Stomach (tissue), 9 donors: ENCODE data around the gene PRKG1. TPM values are rescaled to one million over a fixed set of nuclear protein-coding genes. Genes with fewer than 3 reads are reported as not detected.

Experiments used
- DNase-seq, 2 donors: peaks; one replicate each; pipeline versions ENCODE4 v3.0.0 to v3.0.0-alpha.2; 2013 to 2019
- H3K27ac ChIP-seq, 5 donors: fragments of 200-600 bp in 4 of 5; sonication (generic) in 4 of 5; one replicate each; pipeline ENCODE4 v1.5.1; 2013 to 2019; ENCODE audit warnings: mild to moderate bottlenecking in 1 of 5, moderate library complexity in 1 of 5
- H3K27me3 ChIP-seq, 3 donors: fragments of 200-600 bp; sonication (generic); one replicate each; pipeline ENCODE4 v1.5.1; 2017 to 2019; ENCODE audit warnings: mixed run types in 1 of 3
- H3K36me3 ChIP-seq, 4 donors: fragments of 200-600 bp; sonication (generic); 1 replicate in 3 of 4; 2 replicates in 1 of 4; pipeline ENCODE4 v1.5.1; 2016 to 2019
- H3K4me1 ChIP-seq, 4 donors: fragments of 200-600 bp; sonication (generic); one replicate each; pipeline ENCODE4 v1.5.1; 2016 to 2019
- H3K4me3 ChIP-seq, 4 donors: fragments of 200-600 bp; sonication (generic) in 3 of 4; one replicate each; pipeline ENCODE4 v1.5.1; 2016 to 2019; ENCODE audit warnings: mild to moderate bottlenecking in 1 of 4
- H3K9me3 ChIP-seq, 4 donors: fragments of 200-600 bp; sonication (generic); one replicate each; pipeline ENCODE4 v1.5.1; 2016 to 2019
- CTCF ChIP-seq, 7 experiments: fragments of 450-650 bp in 4 of 7; fragments of 200-600 bp in 3 of 7; sonication (generic) in 3 of 7; IDR thresholded peaks; one replicate each; pipeline ENCODE4 v1.5.1; 2016 to 2019; ENCODE audit warnings: antibody characterized with exemption in 7 of 7, control low read depth in 2 of 7, mild to moderate bottlenecking in 1 of 7
- EP300 ChIP-seq: sonication (generic); formaldehyde crosslinking; IDR thresholded peaks from one replicate; pipeline ENCODE4 v1.6.1; 2017; ENCODE audit warnings: antibody characterized with exemption
- POLR2A ChIP-seq, 4 donors: fragments of 450-650 bp; IDR thresholded peaks; one replicate each; pipeline ENCODE4 v1.6.1; 2016; ENCODE audit warnings: antibody characterized with exemption in 4 of 4, control low read depth in 2 of 4, mild to moderate bottlenecking in 1 of 4, moderate library complexity in 1 of 4
- POLR2AphosphoS5 ChIP-seq, 3 donors: sonication (generic); formaldehyde crosslinking; IDR thresholded peaks; one replicate each; pipeline ENCODE4 v1.6.1; 2016; ENCODE audit warnings: antibody characterized with exemption in 3 of 3
- WGBS, 5 donors: extraction: QIAGEN DNeasy Blood & Tissue Kit in 3 of 5; methylation state at CpG; one replicate each; pipeline versions ENCODE4 v1.1.5 to v1.1.7; 2013 to 2018; 5-methylcytosine and 5-hydroxymethylcytosine counted together
- intact Hi-C: fragments of 100-400 bp; cut with DNase I; formaldehyde crosslinking; loops from one replicate; pipeline ENCODE4 v1.15.1; 2023; ENCODE audit warnings: low total_unique reads
- polyA plus RNA-seq, 3 donors: library from polyadenylated mRNA; stranded (reverse); fragments of 200-250 nt; gene quantifications; one replicate each; pipeline ENCODE4 v1.2.3, GENCODE V29; 2013
- total RNA-seq, 5 donors: library from RNA; depleted of rRNA; stranded (reverse); fragments of >200 nt; gene quantifications; one replicate each; pipeline versions ENCODE4 v1.1.0 to v1.2.3, GENCODE V29; 2014 to 2016
- donor health status: healthy with polysubstance abuse.
- donor health status: Bipolar disorder and iron deficiency.
- donor health status: healthy.

The PRKG1 gene
- total and polyA plus RNA-seq, 8 donors, result 1.5 to 89.2 (median 14.3) TPM

- Histone ChIP-seq H3K36me3 (no peaks in the 10 kb centered on the region), H3K4me3 (no peak overlapping the region), H3K9me3 (no peaks in the 10 kb centered on the region), H3K27me3 (no peaks in the 10 kb centered on the region), H3K4me1 (peaks cover 0 to 4% (median 0%) of the 10 kb centered on the region in 4 donors), H3K27ac (no peak overlapping the region)
- whole genome bisulfite sequencing, 5 donors, result 62 to 89% (median 83%) methylated on average over 7 of the region's 7 CpGs
- intact Hi-C loops, result no loop called here
- TF ChIP-seq POLR2AphosphoS5 (IDR thresholded peaks at IDR 0.05) (no peak), POLR2A (IDR thresholded peaks at IDR 0.05) (no peak), CTCF (IDR thresholded peaks at IDR 0.05) (no peak), EP300 (no peak)
- peak in 1 of 2 donors; percentile 14 for DNase-seq
Observed at GRCh38 chr10:51145375-51145774, 71.1 kb downstream of the PRKG1 start.

GRCh38 chr10:51147644-51148399, 73.5 kb downstream of the PRKG1 start:
- Histone ChIP-seq H3K9me3 (no peaks in the 10 kb centered on the region), H3K4me3 (no peak overlapping the region), H3K36me3 (no peaks in the 10 kb centered on the region), H3K4me1 (no peaks in the 10 kb centered on the region), H3K27ac (no peak overlapping the region), H3K27me3 (no peaks in the 10 kb centered on the region)
- no peak for DNase-seq
- 80 to 87% (median 85%) methylated on average over 2 of the region's 2 CpGs for WGBS, 5 donors
- no peak for TF ChIP-seq EP300
- no peak for TF ChIP-seq CTCF (IDR thresholded peaks at IDR 0.05)
- no peak for TF ChIP-seq POLR2A (IDR thresholded peaks at IDR 0.05)
- TF ChIP-seq POLR2AphosphoS5 (IDR thresholded peaks at IDR 0.05), result no peak
- intact Hi-C loops, result no loop called here

DNA sequence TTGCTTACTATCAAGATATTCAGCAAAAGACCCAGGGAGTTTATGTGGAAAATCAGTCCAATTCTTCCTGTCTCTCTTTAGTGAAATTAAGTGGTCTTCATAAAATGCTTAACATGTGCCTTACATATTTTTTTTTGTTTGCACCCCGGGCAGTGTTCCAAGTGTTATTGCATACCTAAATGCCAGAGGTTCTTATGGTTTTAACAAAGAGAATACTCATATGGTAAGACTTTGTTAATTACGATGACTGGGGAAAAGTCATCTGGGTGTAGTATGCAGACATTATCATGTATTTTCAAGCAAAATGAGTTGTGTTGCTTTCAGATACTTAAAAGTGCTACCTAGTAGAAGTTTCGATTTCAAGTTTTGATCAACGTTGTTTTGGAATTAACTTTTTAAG, 82.6 kb downstream of the PRKG1 start:
- 77 to 83% (median 82%) methylated on average over 4 of the region's 4 CpGs for WGBS, 5 donors
- DNase-seq, result no peak
- no peaks in the 10 kb centered on the region for H3K4me1 ChIP-seq
- no peak for TF ChIP-seq EP300
- no peak for TF ChIP-seq POLR2AphosphoS5 (IDR thresholded peaks at IDR 0.05)
- no peak for TF ChIP-seq POLR2A (IDR thresholded peaks at IDR 0.05)
- TF ChIP-seq CTCF (IDR thresholded peaks at IDR 0.05), result no peak
- H3K36me3 ChIP-seq, result no peaks in the 10 kb centered on the region
- H3K4me3 ChIP-seq, result no peak overlapping the region
- H3K9me3 ChIP-seq, result no peaks in the 10 kb centered on the region
- no peak overlapping the region for H3K27ac ChIP-seq
- no peaks in the 10 kb centered on the region for H3K27me3 ChIP-seq
- intact Hi-C loops, result no loop called here

- H3K4me3 ChIP-seq, result no peak overlapping the region
- H3K27ac ChIP-seq, result no peak overlapping the region
- no peaks in the 10 kb centered on the region for H3K9me3 ChIP-seq
- intact Hi-C loops, result no loop called here
- H3K4me1 ChIP-seq, result no peaks in the 10 kb centered on the region
- no peaks in the 10 kb centered on the region for H3K27me3 ChIP-seq
- H3K36me3 ChIP-seq, result no peaks in the 10 kb centered on the region
- WGBS, 5 donors, result 88 to 96% (median 91%) methylated on average over 3 of the region's 3 CpGs
- no peak for TF ChIP-seq POLR2AphosphoS5 (IDR thresholded peaks at IDR 0.05)
- no peak for TF ChIP-seq POLR2A (IDR thresholded peaks at IDR 0.05)
- no peak for TF ChIP-seq CTCF (IDR thresholded peaks at IDR 0.05)
- TF ChIP-seq EP300, result no peak
- DNase-seq, result no peak
Observed at GRCh38 chr10:51158832-51159231, 84.5 kb downstream of the PRKG1 start.
